ENCODE data around the gene IL5RA. TPM values are rescaled to one million over a fixed set of nuclear protein-coding genes. Genes with fewer than 3 reads are reported as not detected.
A peak's percentile ranks its signal among the peaks of the same experiment; 100 is the strongest.

Gene IL5RA
- total RNA-seq, 1 donor from 2014 or later: not detected

GRCh38 chr3:3101660-3102458 is 8.3 kb downstream of the IL5RA start:
- DNase-seq (no peak), ATAC-seq (ENCODE audit: low read depth) (no peak)
- CTCF ChIA-PET: no interaction called here
- H3K27me3 Mint-ChIP-seq: peaks cover 4% of the 10 kb centered on the region
- TF ChIP-seq CTCF (IDR thresholded peaks at IDR 0.05): no peak
- no peak overlapping the region for H3K27ac Mint-ChIP-seq
- H3K36me3 Mint-ChIP-seq (ENCODE audit: low read depth): no peaks in the 10 kb centered on the region
- no peaks in the 10 kb centered on the region for H3K9me3 Mint-ChIP-seq
- POLR2A ChIA-PET: interaction anchor here (0.6 kb wide), 1 partner anchor 48 kb away, joined by 3 read pairs; no protein-coding TSS in a partner anchor
- intact Hi-C loops (cut with micrococcal nuclease): no loop called here
- H3K4me1 Mint-ChIP-seq: peaks cover 20% of the 10 kb centered on the region
- H3K4me3 Mint-ChIP-seq: no peak overlapping the region

- TF ChIP-seq CTCF (IDR thresholded peaks at IDR 0.05): no peak
- Mint-ChIP-seq H3K4me1 (peaks cover 11% of the 10 kb centered on the region), H3K9me3 (no peaks in the 10 kb centered on the region), H3K27me3 (peaks cover 5% of the 10 kb centered on the region), H3K27ac (no peak overlapping the region), H3K4me3 (no peak overlapping the region), H3K36me3 (ENCODE audit: low read depth) (no peaks in the 10 kb centered on the region)
- POLR2A ChIA-PET: no interaction called here
- ATAC-seq (ENCODE audit: low read depth) (no peak), DNase-seq (no peak)
- intact Hi-C loops (cut with micrococcal nuclease): no loop called here
- CTCF ChIA-PET: no interaction called here
Observed at GRCh38 chr3:3097958-3098357, 12.2 kb downstream of the IL5RA start.

- no peaks in the 10 kb centered on the region for H3K9me3 Mint-ChIP-seq
- ChIA-PET POLR2A (interaction anchor here (0.8 kb wide), 1 partner anchor 9 kb away, joined by 3 read pairs; no protein-coding TSS in a partner anchor), CTCF (interaction anchor here (1.3 kb wide), 1 partner anchor 9 kb away, joined by 4 read pairs; no protein-coding TSS in a partner anchor)
- TF ChIP-seq CTCF (IDR thresholded peaks at IDR 0.05): no peak
- peaks cover 1% of the 10 kb centered on the region for H3K27me3 Mint-ChIP-seq
- no peak overlapping the region for H3K4me3 Mint-ChIP-seq
- H3K36me3 Mint-ChIP-seq (ENCODE audit: low read depth): no peaks in the 10 kb centered on the region
- H3K27ac Mint-ChIP-seq: peak overlapping the region; percentile 63
- intact Hi-C loops (cut with micrococcal nuclease): loop anchor here (1.0 to 5.0 kb wide), 3 partner anchors 22 to 83 kb away; partner anchors contain the start of gene IL5RA
- ATAC-seq (ENCODE audit: low read depth): peak; percentile 98
- no peak for DNase-seq
- H3K4me1 Mint-ChIP-seq: peaks cover 20% of the 10 kb centered on the region
Observed at GRCh38 chr3:3089017-3089416, 21.2 kb downstream of the IL5RA start.

DNA sequence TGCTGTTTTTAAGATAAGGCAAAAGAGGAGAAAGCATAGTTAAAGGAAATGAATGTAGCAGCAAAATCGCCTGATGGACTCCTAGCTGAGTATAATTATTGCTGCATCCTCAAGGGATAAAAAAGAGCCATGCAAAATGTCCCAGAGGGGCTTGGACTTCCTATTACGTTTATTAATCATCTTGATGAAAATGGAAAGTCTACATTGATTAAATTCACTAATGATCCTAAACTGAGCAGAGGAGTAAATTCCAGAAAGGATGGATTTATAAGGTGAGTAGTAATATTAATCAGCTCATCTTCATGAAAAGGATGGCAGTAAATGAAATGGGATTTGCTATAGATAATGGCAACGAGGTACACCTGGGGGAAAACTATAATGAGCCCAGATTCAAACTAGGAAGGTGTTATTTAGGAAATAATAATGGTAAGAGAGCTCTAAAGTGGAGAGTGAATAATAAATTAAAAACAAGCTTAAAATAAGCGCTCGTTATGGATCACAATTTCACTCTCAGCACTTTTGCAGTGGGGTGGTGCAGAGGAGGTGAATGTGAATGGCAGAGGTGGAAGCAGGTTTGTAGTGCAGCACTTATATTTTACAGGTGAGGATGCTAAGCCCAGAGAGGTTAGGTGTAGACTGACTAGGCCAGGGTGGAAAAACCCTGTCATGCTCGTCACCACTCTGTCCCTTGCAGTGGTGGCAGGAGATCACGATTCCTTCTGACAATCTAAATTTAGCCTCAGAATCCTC is 22.3 kb downstream of the IL5RA start:
- peaks cover 25% of the 10 kb centered on the region for H3K4me1 Mint-ChIP-seq
- H3K27me3 Mint-ChIP-seq: no peaks in the 10 kb centered on the region
- TF ChIP-seq CTCF (IDR thresholded peaks at IDR 0.05): no peak
- ChIA-PET POLR2A (interaction anchor here (0.8 kb wide), 1 partner anchor 7 kb away, joined by 3 read pairs; no protein-coding TSS in a partner anchor), CTCF (interaction anchor here (1.3 to 1.4 kb wide), 2 partner anchors 8 to 1203 kb away, joined by 3 to 4 read pairs; no protein-coding TSS in a partner anchor)
- intact Hi-C loops (cut with micrococcal nuclease): loop anchor here (2.0 to 5.0 kb wide), 2 partner anchors 23 to 84 kb away; partner anchors contain the start of gene IL5RA
- no peak overlapping the region for H3K4me3 Mint-ChIP-seq
- ATAC-seq (ENCODE audit: low read depth) (no peak), DNase-seq (no peak)
- H3K27ac Mint-ChIP-seq: peak overlapping the region; percentile 12
- H3K36me3 Mint-ChIP-seq (ENCODE audit: low read depth): no peaks in the 10 kb centered on the region
- H3K9me3 Mint-ChIP-seq: no peaks in the 10 kb centered on the region

GRCh38 chr3:3087279-3087678 is 22.9 kb downstream of the IL5RA start:
- H3K9me3 Mint-ChIP-seq: no peaks in the 10 kb centered on the region
- ChIA-PET POLR2A (no interaction called here), CTCF (interaction anchor here (1.4 kb wide), 1 partner anchor 1203 kb away, joined by 3 read pairs; no protein-coding TSS in a partner anchor)
- no peaks in the 10 kb centered on the region for H3K27me3 Mint-ChIP-seq
- H3K36me3 Mint-ChIP-seq (ENCODE audit: low read depth): no peaks in the 10 kb centered on the region
- no peak for TF ChIP-seq CTCF (IDR thresholded peaks at IDR 0.05)
- peaks cover 31% of the 10 kb centered on the region for H3K4me1 Mint-ChIP-seq
- ATAC-seq (ENCODE audit: low read depth): no peak
- H3K4me3 Mint-ChIP-seq: no peak overlapping the region
- intact Hi-C loops (cut with micrococcal nuclease): loop anchor here (5.0 kb wide), 1 partner anchor 85 kb away; no protein-coding TSS in a partner anchor
- no peak overlapping the region for H3K27ac Mint-ChIP-seq
- no peak for DNase-seq
